GM12878 (cell line): Measurements from ENCODE around the gene TEKT2. TPM values are rescaled to one million over a fixed set of nuclear protein-coding genes. Genes with fewer than 3 reads are reported as not detected.

Experiments used
- ATAC-seq: fragments of 200-7000 bp; cut with Tn5 transposase; 3 replicates; pipeline ENCODE4 v1.9.1; 2020; ENCODE audit warnings: mild to moderate bottlenecking, moderate library complexity
- BruUV-seq: library from RNA; stranded (reverse); fragments of 400-500 nt; replicated peaks from 2 replicates; lab custom pipeline; 2021; lab: Mats Ljungman, UMichigan
- CTCF ChIA-PET: fragments of 300-600 bp; sonication (Branson Sonifier 250); formaldehyde crosslinking; extraction: SDS; loops from one replicate; lab custom pipeline; 2021; ENCODE audit warnings: inconsistent platforms; lab: Yijun Ruan, JAX
- POLR2A ChIA-PET: fragments of 350-600 bp; formaldehyde crosslinking; extraction: SDS; loops from one replicate; lab custom pipeline; 2021; ENCODE audit warnings: inconsistent platforms; lab: Charles Lee
- RAD21 ChIA-PET: fragments of 300-600 bp; sonication (Branson Sonifier 250); formaldehyde crosslinking; loops from one replicate; lab custom pipeline; 2023; ENCODE audit warnings: antibody characterized with exemption; ENCODE audit not compliant: unreplicated experiment; lab: Charles Lee
- SMC1A ChIA-PET: fragments of 300-600 bp; sonication (Branson Sonifier 250); formaldehyde crosslinking; loops from one replicate; lab custom pipeline; 2023; ENCODE audit not compliant: unreplicated experiment, uncharacterized antibody; lab: Charles Lee
- DNase-seq: peaks from one replicate; pipeline ENCODE4 v3.0.0-alpha.2; 2011; ENCODE audit warnings: low read depth, low spot score
- FAIRE-seq: peaks from 3 replicates; lab custom pipeline; 2011; peaks lifted over from hg19 to GRCh38; lab: Jason Lieb, UNC
- H2AFZ ChIP-seq: 2 replicates; pipeline ENCODE4 v1.6.0; 2011; ENCODE audit warnings: low read depth, low read length, control low read depth; ENCODE audit not compliant: control insufficient read depth
- H3K27ac ChIP-seq: 2 replicates; pipeline ENCODE4 v1.5.1; 2011; ENCODE audit warnings: control low read depth; ENCODE audit not compliant: control insufficient read depth, insufficient read depth
- H3K27me3 ChIP-seq, 2 experiments: replicated peaks in 1 of 2; 2 replicates each; pipeline versions ENCODE4 v1.6.0 to v1.6.1; 2011; ENCODE audit warnings: low read length in 1 of 2; ENCODE audit not compliant: control insufficient read depth in 2 of 2, insufficient read depth in 2 of 2
- H3K36me3 ChIP-seq, 2 experiments: 2 replicates each; pipeline ENCODE4 v1.5.1; 2011; ENCODE audit warnings: low read length in 1 of 2; ENCODE audit not compliant: control insufficient read depth in 2 of 2, insufficient read depth in 2 of 2
- H3K4me1 ChIP-seq: 2 replicates; pipeline ENCODE4 v1.6.1; 2011; ENCODE audit warnings: mild to moderate bottlenecking, low read length, moderate library complexity, mixed read lengths; ENCODE audit not compliant: control insufficient read depth, insufficient read depth
- H3K4me2 ChIP-seq: 2 replicates; pipeline ENCODE4 v1.6.0; 2011; ENCODE audit warnings: control low read depth; ENCODE audit not compliant: control insufficient read depth, insufficient read depth
- H3K4me3 ChIP-seq: fragments of 200-600 bp; sonication (generic); 2 replicates; pipeline ENCODE4 v1.5.1; 2016
- H3K79me2 ChIP-seq: 2 replicates; pipeline ENCODE4 v1.6.0; 2011; ENCODE audit warnings: low read length; ENCODE audit not compliant: control insufficient read depth, insufficient read depth
- H3K9ac ChIP-seq: 2 replicates; pipeline ENCODE4 v1.8.0; 2011; ENCODE audit warnings: low read length, control low read depth, mixed read lengths; ENCODE audit not compliant: control insufficient read depth, insufficient read depth
- H3K9me3 ChIP-seq: replicated peaks from 3 replicates; pipeline ENCODE4 v1.5.1; 2011; ENCODE audit warnings: mild to moderate bottlenecking, low read length; ENCODE audit not compliant: control insufficient read depth, insufficient read depth
- H4K20me1 ChIP-seq: 2 replicates; pipeline ENCODE4 v1.6.0; 2011; ENCODE audit not compliant: control insufficient read depth, insufficient read depth
- FOXM1 ChIP-seq: IDR thresholded peaks from 2 replicates; pipeline ENCODE4 v1.6.1; 2012; ENCODE audit warnings: low read depth, mild to moderate bottlenecking, inconsistent platforms, low read length, moderate library complexity
- HDAC6 ChIP-seq: fragments of 200-600 bp; sonication (generic); IDR thresholded peaks from one replicate; pipeline ENCODE4 v1.8.0; 2017; ENCODE audit warnings: antibody characterized with exemption; ENCODE audit not compliant: unreplicated experiment
- KDM1A ChIP-seq: fragments of 200-600 bp; sonication (generic); IDR thresholded peaks from 2 replicates; pipeline ENCODE4 v1.6.1; 2016; ENCODE audit warnings: borderline replicate concordance
- MTA3 ChIP-seq: IDR thresholded peaks from 2 replicates; pipeline ENCODE4 v1.6.1; 2012; ENCODE audit warnings: low read length, inconsistent platforms, borderline replicate concordance
- RB1 ChIP-seq: fragments of 450-650 bp; formaldehyde crosslinking; IDR thresholded peaks from 2 replicates; pipeline ENCODE4 v1.6.1; 2017; ENCODE audit warnings: mild to moderate bottlenecking, borderline replicate concordance
- SMARCA5 ChIP-seq: fragments of 450-650 bp; IDR thresholded peaks from 2 replicates; pipeline ENCODE4 v1.6.1; 2017; ENCODE audit warnings: mild to moderate bottlenecking
- SREBF1 ChIP-seq: IDR thresholded peaks from 2 replicates; pipeline ENCODE4 v1.6.1; 2012; ENCODE audit warnings: mild to moderate bottlenecking, low read length
- TCF3 ChIP-seq: IDR thresholded peaks from 2 replicates; pipeline ENCODE4 v1.6.1; 2012; ENCODE audit warnings: low read depth, mild to moderate bottlenecking, low read length, borderline replicate concordance; ENCODE audit not compliant: insufficient read depth
- WGBS: methylation state at CpG from one replicate; pipeline ENCODE4 v1.1.6; 2016; ENCODE audit warnings: low lambda C conversion rate; ENCODE audit not compliant: insufficient replicate concordance, insufficient coverage; ENCODE audit errors: missing lambda C conversion rate; 5-methylcytosine and 5-hydroxymethylcytosine counted together
- in situ Hi-C: fragments of 300-500 bp; cut with MboI; formaldehyde crosslinking; loops from 9 replicates; pipeline ENCODE4 v1.14.3; 2018; ENCODE audit warnings: mixed read lengths
- intact Hi-C: fragments of 100-400 bp; cut with micrococcal nuclease; formaldehyde crosslinking; loops from one replicate; pipeline ENCODE4 v1.14.2; 2022; ENCODE audit not compliant: unreplicated experiment
- polyA plus RNA-seq, 11 experiments: library from polyadenylated mRNA; depleted of rRNA in 4 of 11; unstranded in 6 of 11; stranded (reverse) in 5 of 11; fragments of >200 nt; fragmentation: Nextera tagmentation in 4 of 11; fragmentation: Illumina TruSeq in 1 of 11; extraction: Ambion mirVana in 4 of 11; extraction: Trizol in 1 of 11; gene quantifications; 1 replicate in 1 of 11; 2 replicates in 10 of 11; pipeline versions ENCODE4 v1.2.1 to v1.2.3, GENCODE V29; 2011 to 2016; ENCODE audit warnings: inconsistent platforms in 2 of 11, missing spikeins in 2 of 11, low read depth in 1 of 11
- total RNA-seq, 4 experiments: library from RNA; depleted of rRNA in 3 of 4; stranded (reverse); fragments of >200 nt in 3 of 4; fragmentation: Illumina TruSeq in 1 of 4; extraction: Trizol in 1 of 4; gene quantifications; 2 replicates each; pipeline versions ENCODE4 v1.2.1 to v1.2.3, GENCODE V29; 2013 to 2021
- TF ChIP-seq, protein P1 (sequence below): IDR thresholded peaks from 2 replicates; pipeline ENCODE4 v1.6.1; 2012; ENCODE audit warnings: low read depth, low read length, improper control_type of control experiment

TEKT2 gene
- total and polyA plus RNA-seq, 10 of the 15 experiments (the other 5 are each of a cell fraction or from before 2014, with no cell fraction given), result 0.07 to 0.13 TPM; not detected in 8

DNA sequence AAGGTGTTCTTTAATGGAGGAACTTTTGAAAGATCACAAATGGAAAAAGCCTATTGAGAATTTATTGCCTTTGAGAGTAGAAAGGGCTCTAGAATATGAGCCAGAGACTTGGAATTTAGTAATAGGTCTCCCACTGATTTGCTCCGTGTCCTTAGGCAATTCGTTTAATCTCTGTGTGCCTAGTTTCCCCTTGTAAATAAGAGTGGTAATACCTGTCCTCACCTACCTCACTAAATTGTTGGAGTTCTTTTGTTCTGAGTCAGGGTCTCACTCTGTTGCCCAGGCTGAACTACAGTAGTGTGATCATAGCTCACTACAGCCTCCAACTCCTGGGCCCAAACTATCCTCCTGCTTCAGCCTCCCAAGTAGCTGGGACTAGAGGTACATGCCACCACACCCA lies 15.0 kb upstream of the TEKT2 start (continued):
- TF ChIP-seq SMARCA5, result no peak

DNA sequence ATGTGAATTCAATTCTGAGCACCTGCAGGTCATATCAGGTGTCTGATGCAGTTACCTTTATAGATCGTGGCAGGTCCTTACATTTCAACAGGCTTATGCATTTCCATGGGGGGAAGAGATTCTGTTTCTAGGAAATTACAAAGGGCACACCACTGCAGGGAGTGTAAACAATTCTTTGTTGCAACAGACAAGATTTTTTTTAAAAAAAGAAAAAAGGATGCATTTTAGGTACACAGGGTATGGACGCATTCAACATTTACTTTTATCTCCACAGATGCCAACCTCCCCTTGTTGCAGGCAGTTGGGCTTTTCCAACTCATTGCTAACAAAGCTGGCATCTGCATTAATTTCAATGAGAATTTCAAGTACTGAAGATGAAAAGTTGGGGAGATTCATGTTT lies 13.5 kb upstream of the TEKT2 start:
- no peak for ATAC-seq
- 93% methylated on average over 2 of the region's 2 CpGs for WGBS
- SMC1A ChIA-PET, result no interaction called here
- no peak for DNase-seq
- H3K9ac ChIP-seq, result no peak overlapping the region
- no peak for TF ChIP-seq TCF3
- TF ChIP-seq MTA3, result no peak
- TF ChIP-seq FOXM1, result no peak
- no peak for TF ChIP-seq KDM1A
- TF ChIP-seq, protein P1, sequence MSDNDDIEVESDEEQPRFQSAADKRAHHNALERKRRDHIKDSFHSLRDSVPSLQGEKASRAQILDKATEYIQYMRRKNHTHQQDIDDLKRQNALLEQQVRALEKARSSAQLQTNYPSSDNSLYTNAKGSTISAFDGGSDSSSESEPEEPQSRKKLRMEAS, result no peak
- TF ChIP-seq HDAC6, result no peak
- no peak for TF ChIP-seq RB1
- TF ChIP-seq SREBF1, result no peak
- RAD21 ChIA-PET, result no interaction called here
- in situ Hi-C loops (no loop called here), intact Hi-C loops (no loop called here)
- H3K36me3 ChIP-seq, result no peaks in the 10 kb centered on the region
- H3K4me1 ChIP-seq, result no peaks in the 10 kb centered on the region
- no peak overlapping the region for H2AFZ ChIP-seq
- H3K27ac ChIP-seq, result no peak overlapping the region
- H3K9me3 ChIP-seq, result no peaks in the 10 kb centered on the region
- POLR2A ChIA-PET, result no interaction called here
- H4K20me1 ChIP-seq, result no peaks in the 10 kb centered on the region
- H3K4me2 ChIP-seq, result no peak overlapping the region
- H3K4me3 ChIP-seq, result no peak overlapping the region
- CTCF ChIA-PET, result no interaction called here
- no peaks in the 10 kb centered on the region for H3K79me2 ChIP-seq
- no peaks in the 10 kb centered on the region for H3K27me3 ChIP-seq
- no peak for FAIRE-seq
- BruUV-seq, result no TSS peak
